Measurements from ENCODE around the gene MTCH1.

MTCH1 gene

GRCh38 chr6:36961441-36962435, 24.3 kb downstream of the MTCH1 start:
- CTCF ChIA-PET: no interaction called here

GRCh38 chr6:36959555-36960250, 26.3 kb downstream of the MTCH1 start:
- no peak for TF ChIP-seq NFRKB (IDR thresholded peaks at IDR 0.05)
- no peak for TF ChIP-seq FOXM1 (IDR thresholded peaks at IDR 0.05; ENCODE audit: borderline replicate concordance)
- no peak for TF ChIP-seq ARNT (IDR thresholded peaks at IDR 0.05)
- no peak for TF ChIP-seq TARDBP (IDR thresholded peaks at IDR 0.05)
- no peak for TF ChIP-seq SP1 (IDR thresholded peaks at IDR 0.05)
- no peak for TF ChIP-seq HDGF (IDR thresholded peaks at IDR 0.05; ENCODE audit: borderline replicate concordance)
- no peak for TF ChIP-seq L3MBTL2 (conservative IDR thresholded peaks at IDR 0.05)
- TF ChIP-seq BHLHE40 (IDR thresholded peaks at IDR 0.05; ENCODE audit: borderline replicate concordance): no peak
- TF ChIP-seq FOXK2 (IDR thresholded peaks at IDR 0.05): no peak
- TF ChIP-seq SUZ12 (IDR thresholded peaks at IDR 0.05): no peak
- no peak for TF ChIP-seq ELF4 (IDR thresholded peaks at IDR 0.05)
- TF ChIP-seq ZNF384 (IDR thresholded peaks at IDR 0.05): no peak
- TF ChIP-seq LEF1 (IDR thresholded peaks at IDR 0.05; ENCODE audit: borderline replicate concordance): no peak
- no peak for TF ChIP-seq PKNOX1 (IDR thresholded peaks at IDR 0.05)
- TF ChIP-seq FOXA1 (IDR thresholded peaks at IDR 0.05): no peak
- no peak for TF ChIP-seq CTBP1 (IDR thresholded peaks at IDR 0.05; ENCODE audit: borderline replicate concordance)
- POLR2A ChIA-PET: no interaction called here

More at GRCh38 chr6:36961441-36962435, 24.3 kb downstream of the MTCH1 start:
- DNase-seq (ENCODE audit: extremely low spot score): no peak
- no peak for TF ChIP-seq ZNF384 (IDR thresholded peaks at IDR 0.05)
- TF ChIP-seq FOXK2 (IDR thresholded peaks at IDR 0.05): no peak
- no peak for TF ChIP-seq CTBP1 (IDR thresholded peaks at IDR 0.05; ENCODE audit: borderline replicate concordance)
- POLR2A ChIA-PET: interaction anchor here (1.2 kb wide), 1 partner anchor 24 kb away, joined by 3 read pairs; the partner anchor contains the start of gene MTCH1

GRCh38 chr6:36958775-36959554, 27.0 kb downstream of the MTCH1 start:
- CTCF ChIA-PET: no interaction called here
- DNase-seq (ENCODE audit: extremely low spot score): no peak
- TF ChIP-seq HDGF (IDR thresholded peaks at IDR 0.05; ENCODE audit: borderline replicate concordance) (no peak), ARNT (IDR thresholded peaks at IDR 0.05) (no peak), ELF4 (IDR thresholded peaks at IDR 0.05) (no peak), FOXM1 (IDR thresholded peaks at IDR 0.05; ENCODE audit: borderline replicate concordance) (no peak), TARDBP (IDR thresholded peaks at IDR 0.05) (no peak), PKNOX1 (IDR thresholded peaks at IDR 0.05) (no peak), SP1 (IDR thresholded peaks at IDR 0.05) (no peak)
- POLR2A ChIA-PET: no interaction called here

More at GRCh38 chr6:36959555-36960250, 26.3 kb downstream of the MTCH1 start:
- CTCF ChIA-PET: no interaction called here
- DNase-seq (ENCODE audit: extremely low spot score): no peak

- DNase-seq (ENCODE audit: extremely low spot score): no peak
- ChIA-PET CTCF (no interaction called here), POLR2A (no interaction called here)
- TF ChIP-seq BHLHE40 (IDR thresholded peaks at IDR 0.05; ENCODE audit: borderline replicate concordance) (no peak), HDGF (IDR thresholded peaks at IDR 0.05; ENCODE audit: borderline replicate concordance) (no peak), SUZ12 (IDR thresholded peaks at IDR 0.05) (no peak), SP1 (IDR thresholded peaks at IDR 0.05) (no peak), NFRKB (IDR thresholded peaks at IDR 0.05) (no peak), FOXA1 (IDR thresholded peaks at IDR 0.05) (no peak), FOXK2 (IDR thresholded peaks at IDR 0.05) (no peak), LEF1 (IDR thresholded peaks at IDR 0.05; ENCODE audit: borderline replicate concordance) (no peak), TARDBP (IDR thresholded peaks at IDR 0.05) (no peak), ZNF384 (IDR thresholded peaks at IDR 0.05) (no peak), PKNOX1 (IDR thresholded peaks at IDR 0.05) (no peak), CTBP1 (IDR thresholded peaks at IDR 0.05; ENCODE audit: borderline replicate concordance) (no peak), ELF4 (IDR thresholded peaks at IDR 0.05) (no peak), L3MBTL2 (conservative IDR thresholded peaks at IDR 0.05) (no peak), ARNT (IDR thresholded peaks at IDR 0.05) (no peak), FOXM1 (IDR thresholded peaks at IDR 0.05; ENCODE audit: borderline replicate concordance) (no peak)
These were observed 28.2 kb downstream of the MTCH1 start for GRCh38 chr6:36957773-36958271.

- ChIA-PET POLR2A (interaction anchor here (2.0 kb wide), 1 partner anchor 10 kb away, joined by 5 read pairs; no protein-coding TSS in a partner anchor), CTCF (interaction anchor here (0.6 kb wide), 1 partner anchor 9 kb away, joined by 3 read pairs; no protein-coding TSS in a partner anchor)
- no peak for DNase-seq (ENCODE audit: extremely low spot score)
- TF ChIP-seq FOXA1 (IDR thresholded peaks at IDR 0.05) (no peak), NFRKB (IDR thresholded peaks at IDR 0.05) (no peak), LEF1 (IDR thresholded peaks at IDR 0.05; ENCODE audit: borderline replicate concordance) (no peak), ARNT (IDR thresholded peaks at IDR 0.05) (no peak), SP1 (IDR thresholded peaks at IDR 0.05) (no peak), PKNOX1 (IDR thresholded peaks at IDR 0.05) (no peak), TARDBP (IDR thresholded peaks at IDR 0.05) (no peak), ZNF384 (IDR thresholded peaks at IDR 0.05) (no peak), HDGF (IDR thresholded peaks at IDR 0.05; ENCODE audit: borderline replicate concordance) (no peak), L3MBTL2 (conservative IDR thresholded peaks at IDR 0.05) (no peak), FOXK2 (IDR thresholded peaks at IDR 0.05) (no peak), FOXM1 (IDR thresholded peaks at IDR 0.05; ENCODE audit: borderline replicate concordance) (no peak), CTBP1 (IDR thresholded peaks at IDR 0.05; ENCODE audit: borderline replicate concordance) (no peak), BHLHE40 (IDR thresholded peaks at IDR 0.05; ENCODE audit: borderline replicate concordance) (no peak), SUZ12 (IDR thresholded peaks at IDR 0.05) (no peak), ELF4 (IDR thresholded peaks at IDR 0.05) (no peak)
These were observed 29.6 kb downstream of the MTCH1 start for GRCh38 chr6:36956446-36956820.

Measured in HEK293T (cell line).